SKM-1 treated with dmso at 0.1 percent for 144 hours (cell line): ENCODE data around the gene C1QTNF9.
"Not testable (repeated sequence)": the region's sequence is repeated elsewhere in the genome, so short reads cannot be mapped to it uniquely, and the experiment has no call there.

ENCODE experiments used
- DNase-seq: peaks from one replicate; lab custom pipeline; 2025; ENCODE audit not compliant: unreplicated experiment; lab: John Stamatoyannopoulos, UW

Gene C1QTNF9, protein sequence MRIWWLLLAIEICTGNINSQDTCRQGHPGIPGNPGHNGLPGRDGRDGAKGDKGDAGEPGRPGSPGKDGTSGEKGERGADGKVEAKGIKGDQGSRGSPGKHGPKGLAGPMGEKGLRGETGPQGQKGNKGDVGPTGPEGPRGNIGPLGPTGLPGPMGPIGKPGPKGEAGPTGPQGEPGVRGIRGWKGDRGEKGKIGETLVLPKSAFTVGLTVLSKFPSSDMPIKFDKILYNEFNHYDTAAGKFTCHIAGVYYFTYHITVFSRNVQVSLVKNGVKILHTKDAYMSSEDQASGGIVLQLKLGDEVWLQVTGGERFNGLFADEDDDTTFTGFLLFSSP

GRCh38 chr13:24309300-24309699, at the start of gene C1QTNF9:
C1QTNF9 (plus strand) TSS chr13:24309580; CDS start chr13:24316004, 6,424 bp downstream.
- not testable (repeated sequence) for DNase-seq

DNA sequence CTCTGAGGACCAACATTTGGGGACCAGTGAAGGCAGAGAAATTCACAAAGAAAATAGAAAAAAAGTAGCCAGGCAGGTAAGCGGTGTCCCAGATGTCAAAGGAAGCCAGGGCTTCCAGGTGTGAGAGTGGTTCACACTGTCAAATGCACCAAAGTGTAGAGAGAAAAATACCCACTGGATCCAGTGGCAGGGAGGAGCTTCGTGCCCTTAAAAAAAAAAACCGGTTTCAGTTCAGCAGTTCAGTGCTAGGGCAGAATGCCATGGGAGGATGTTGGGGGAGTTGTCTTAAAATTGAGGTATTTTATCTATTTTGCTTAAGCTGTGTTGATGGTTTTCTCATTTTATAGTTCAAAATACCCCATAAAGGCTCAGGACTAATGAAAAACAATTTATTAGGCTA, 47.8 kb upstream of the C1QTNF9 start:
- no peak for DNase-seq

DNA sequence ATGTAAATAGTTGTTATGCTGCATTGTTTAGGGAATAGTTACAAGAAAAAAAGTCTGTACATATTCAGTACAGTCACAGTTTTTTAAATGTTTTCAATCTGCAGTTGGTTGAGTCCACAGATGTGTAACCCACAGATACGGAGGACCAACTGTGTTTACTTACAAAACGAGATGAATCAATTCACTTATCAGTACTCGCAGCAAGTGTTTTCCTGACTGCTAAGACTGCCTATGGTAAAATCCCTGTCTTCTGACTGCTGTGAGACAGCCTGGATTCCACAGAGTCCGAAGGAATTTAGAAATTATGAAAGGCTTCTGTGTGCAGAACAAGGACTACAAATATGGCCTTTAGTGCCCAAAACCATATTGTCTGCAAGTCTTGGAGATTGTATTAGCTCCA, 45.7 kb upstream of the C1QTNF9 start:
- no peak for DNase-seq

DNA sequence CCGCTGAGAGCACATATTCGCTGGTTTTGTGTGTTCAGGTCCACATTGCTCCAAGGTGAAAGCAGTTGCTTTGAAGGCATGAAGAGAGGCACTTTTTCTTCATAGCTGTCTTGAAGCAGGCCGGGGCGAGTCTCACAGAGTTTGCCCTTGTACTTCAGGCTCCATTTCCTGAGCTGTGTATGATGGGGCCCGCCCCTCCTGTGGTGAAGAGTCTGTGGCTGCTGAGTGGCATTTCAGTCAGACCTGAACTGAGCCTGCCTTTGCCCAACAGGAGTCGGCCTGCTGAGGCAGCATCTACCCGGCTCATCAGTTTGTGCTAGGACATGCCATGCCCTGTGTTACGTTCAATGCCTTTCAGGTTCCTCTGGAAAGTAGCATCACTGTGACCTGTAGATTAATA, 44.4 kb upstream of the C1QTNF9 start:
- no peak for DNase-seq

DNA sequence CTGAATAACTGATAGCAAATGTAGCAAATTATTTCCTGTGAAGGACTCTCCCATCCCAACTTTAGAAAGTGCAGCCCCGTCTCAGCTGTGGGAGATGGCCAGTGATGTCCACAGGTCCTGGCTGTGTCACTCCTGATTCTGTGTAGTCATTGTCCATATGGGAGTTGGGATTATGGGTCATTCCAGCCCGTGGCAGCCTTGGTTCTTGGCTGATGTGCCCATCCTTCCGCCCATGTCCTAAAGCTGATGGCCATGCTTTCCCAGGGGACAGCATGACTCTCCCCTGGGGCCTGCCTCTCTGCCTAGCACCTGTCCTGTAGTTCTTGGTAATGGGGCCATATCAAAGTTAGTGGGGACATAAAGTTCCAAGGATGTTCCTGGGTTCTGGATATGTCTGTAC, 43.9 kb upstream of the C1QTNF9 start:
- no peak for DNase-seq

DNA sequence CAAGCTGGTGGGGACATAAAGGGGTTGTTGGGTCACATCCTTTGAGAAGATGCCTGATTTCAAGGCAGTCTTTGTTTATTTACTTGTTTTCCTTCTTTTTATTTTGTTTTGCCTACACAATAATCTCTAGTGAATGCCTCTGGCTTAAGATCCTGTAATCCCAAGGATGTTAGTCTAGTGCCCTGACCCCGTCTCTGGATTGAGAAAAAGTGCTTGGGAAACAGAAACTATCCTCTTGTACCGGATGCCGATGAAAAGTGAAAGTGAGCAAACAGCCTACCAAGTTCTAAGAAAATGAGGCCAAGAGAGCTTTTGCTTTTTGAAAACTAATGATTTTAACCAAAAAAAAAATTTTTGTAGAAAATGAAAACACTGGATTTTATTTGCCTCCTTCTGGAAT, 42.1 kb upstream of the C1QTNF9 start:
- DNase-seq = no peak

DNA sequence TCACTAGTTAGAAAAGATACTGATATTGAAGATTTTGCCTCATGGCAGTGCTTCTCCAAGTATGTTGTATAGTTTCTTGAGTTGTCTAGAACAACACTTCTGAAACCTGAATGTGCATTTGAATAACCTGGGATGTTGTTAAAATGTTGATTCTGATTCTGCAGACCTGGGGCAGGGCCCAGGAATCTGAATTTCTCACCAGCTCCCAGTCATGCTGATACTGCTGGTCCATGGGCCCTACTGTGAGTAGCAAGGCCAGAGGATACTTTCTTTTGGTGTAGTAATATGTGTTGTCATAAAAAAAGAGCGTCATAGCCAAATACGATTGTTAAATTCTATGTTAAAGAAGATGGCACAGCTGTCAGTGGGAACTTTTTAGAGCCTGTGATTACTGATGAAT, 41.6 kb upstream of the C1QTNF9 start:
- no peak for DNase-seq

GRCh38 chr13:24269821-24270220, 39.6 kb upstream of the C1QTNF9 start:
- no peak for DNase-seq

DNA sequence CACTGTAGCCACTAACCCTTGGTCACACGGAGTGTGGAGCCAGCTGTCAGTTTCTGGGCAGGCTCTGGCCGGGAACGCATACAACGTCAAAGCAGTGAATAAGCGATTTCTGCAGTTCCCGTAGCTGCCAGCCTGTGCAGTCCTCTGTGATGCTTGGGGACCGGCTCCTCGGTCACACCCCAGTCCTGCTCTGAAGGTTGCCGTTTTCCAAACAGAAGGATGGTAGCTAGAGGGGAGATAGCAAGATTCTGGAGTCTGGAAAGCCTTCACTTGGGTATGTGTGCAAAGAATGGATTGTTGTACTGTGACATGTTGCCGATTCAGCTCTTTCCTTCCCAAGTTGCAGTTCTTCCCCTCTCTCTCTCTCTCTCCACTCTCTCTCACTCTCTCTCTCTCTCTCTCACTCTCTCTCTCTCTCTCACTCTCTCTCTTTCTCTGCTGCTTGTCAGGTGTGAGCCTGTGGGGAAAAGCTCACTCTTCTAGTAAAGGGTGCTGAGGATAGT, 38.7 kb upstream of the C1QTNF9 start:
- no peak for DNase-seq

GRCh38 chr13:24271231-24271600, 38.2 kb upstream of the C1QTNF9 start:
- no peak for DNase-seq

DNA sequence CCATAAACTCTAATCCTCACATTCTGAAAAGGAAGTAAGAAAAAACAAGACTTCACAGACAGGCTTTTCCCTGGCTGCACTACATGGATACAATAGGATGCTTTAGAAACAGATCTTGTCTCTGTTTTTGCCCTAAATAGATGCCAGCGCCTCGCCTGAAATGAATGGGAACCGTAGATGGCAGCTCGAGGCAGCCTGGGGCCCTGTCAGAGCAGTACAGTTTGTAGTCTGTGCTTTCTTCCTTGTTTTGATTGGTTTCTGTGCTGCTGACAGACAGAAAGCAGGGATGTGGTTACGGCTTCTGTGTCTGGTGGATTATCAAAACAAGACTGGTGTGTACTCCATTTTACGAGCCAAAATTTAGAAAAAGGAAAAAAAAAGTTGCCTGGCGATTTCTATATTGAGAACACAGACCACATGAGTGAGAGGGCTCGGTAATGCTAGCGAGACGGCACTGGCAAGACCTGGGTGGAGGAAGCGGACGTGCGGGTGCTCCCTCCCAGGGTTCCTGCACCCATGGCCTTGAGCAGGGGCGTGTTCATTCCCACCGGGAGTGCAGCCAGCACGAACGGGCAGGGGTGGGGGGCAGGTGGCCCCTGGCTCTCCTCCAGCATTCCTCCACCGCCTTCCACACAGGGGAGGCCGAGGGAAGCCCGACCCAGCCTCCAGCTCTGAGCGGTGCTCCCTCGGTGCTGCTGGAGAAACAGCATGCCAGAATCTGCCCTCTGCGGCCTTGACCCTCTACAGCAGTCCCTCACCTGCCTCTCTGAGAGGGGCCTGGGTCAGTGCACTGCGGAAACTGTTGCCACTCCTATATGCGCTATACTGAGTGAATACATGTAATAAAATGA, 37.6 kb upstream of the C1QTNF9 start:
- no peak for DNase-seq

DNA sequence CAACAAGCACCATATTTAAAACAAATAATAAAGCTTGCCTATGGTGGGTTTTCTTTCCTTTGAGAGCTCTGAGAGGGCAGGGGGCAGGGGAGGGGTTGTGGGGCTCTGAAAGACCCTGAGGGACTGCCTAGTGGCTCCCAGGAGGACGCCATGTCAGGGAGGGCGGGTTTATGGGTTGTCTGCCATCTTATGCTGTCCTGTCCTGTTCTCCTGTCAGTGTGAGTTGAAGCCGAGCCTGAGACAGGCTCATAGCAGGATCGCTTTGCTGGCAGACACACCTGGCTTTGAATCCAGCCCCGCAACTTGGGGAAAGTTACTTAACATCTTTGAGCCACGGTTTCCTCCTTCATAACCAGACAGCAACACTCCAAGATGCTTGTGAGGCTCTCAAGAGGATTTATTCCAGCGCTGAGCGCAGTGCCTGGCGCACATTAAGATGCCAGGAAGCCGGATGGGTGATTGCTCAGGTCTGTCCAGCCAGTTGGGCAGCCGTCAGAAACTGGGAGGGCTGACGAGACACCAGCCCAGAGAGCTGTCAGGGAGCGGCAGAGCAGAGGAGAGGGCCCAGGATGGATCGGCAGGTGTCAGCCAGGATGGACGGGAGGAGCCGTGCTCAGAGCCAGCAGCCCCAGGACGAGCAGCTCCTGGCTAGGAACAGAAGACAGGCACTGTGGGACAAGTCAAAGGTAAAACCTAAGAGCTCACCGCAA, 36.8 kb upstream of the C1QTNF9 start:
- DNase-seq = no peak

- no peak for DNase-seq
These were observed 35.5 kb upstream of the C1QTNF9 start for GRCh38 chr13:24273926-24274325.

DNA sequence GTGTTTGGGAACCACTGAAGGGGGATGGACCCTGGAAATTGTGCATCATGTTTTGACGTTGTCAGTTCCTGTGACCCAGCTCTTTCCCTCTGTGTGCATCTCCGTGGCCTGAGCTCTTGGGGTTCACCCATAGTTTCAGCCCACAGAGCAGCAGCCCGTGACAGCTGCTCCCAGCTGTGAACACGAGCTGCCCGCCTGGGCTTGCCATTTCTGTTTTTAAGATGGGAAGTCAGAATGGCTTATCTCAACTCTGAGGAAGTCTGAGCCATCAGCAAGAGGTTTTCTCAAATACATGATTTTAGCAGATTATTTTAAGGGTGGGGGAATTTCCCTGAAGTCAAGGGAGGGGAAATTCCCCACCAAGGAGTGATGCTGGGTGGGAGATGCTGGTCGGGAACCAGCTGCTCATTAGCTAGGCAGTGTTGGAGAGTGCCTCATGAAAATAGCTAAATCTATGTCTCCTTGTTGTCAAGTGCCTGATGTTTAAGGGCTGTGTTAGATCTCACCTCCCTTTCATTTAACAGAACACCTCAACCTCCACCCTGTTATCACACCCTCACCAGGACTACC, 34.8 kb upstream of the C1QTNF9 start:
- DNase-seq = no peak

GRCh38 chr13:24275041-24275440, 34.3 kb upstream of the C1QTNF9 start:
- no peak for DNase-seq

- no peak for DNase-seq
These were observed 33.1 kb upstream of the C1QTNF9 start for GRCh38 chr13:24276306-24276705.

GRCh38 chr13:24276861-24277260, 32.5 kb upstream of the C1QTNF9 start:
- DNase-seq = no peak

- no peak for DNase-seq
These were observed 31.6 kb upstream of the C1QTNF9 start for GRCh38 chr13:24277761-24278160.

DNA sequence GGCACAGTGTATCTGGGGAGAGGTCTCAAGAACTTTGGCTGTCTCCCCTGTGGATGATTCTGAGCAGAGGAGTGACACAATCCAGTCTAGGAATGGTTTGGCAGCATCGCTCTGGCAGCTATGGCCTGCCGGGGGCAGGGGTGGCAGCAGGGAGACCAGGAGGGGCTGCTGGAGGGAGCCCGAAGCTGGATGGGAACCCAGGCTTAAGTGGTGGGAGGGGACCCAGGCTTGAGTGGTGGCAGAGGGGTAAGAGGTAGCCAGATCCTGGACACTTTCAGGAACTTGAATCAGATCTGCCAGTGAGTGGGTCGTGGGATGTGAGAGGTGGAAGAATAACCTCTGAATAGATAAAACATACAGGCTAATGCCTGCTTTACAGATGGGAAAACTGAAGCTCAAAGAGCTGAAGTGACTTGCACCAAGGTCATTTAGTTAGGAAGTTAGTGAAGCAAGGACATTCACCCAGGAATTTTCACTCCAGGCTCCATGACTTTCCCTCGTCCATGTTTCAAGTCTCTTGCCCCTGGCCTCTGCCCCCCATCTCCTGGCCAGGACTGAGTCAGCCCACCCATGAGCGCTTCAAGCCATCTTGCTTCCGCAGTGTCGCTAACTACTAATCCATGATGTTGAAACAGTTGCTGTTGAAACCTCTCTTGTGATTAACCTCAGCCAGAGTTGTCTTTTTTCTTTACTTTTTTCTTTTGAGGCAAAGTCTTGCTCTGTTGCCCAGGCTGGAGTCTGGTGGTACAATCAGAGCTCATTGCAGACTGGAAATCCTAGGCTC, 29.9 kb upstream of the C1QTNF9 start:
- no peak for DNase-seq

DNA sequence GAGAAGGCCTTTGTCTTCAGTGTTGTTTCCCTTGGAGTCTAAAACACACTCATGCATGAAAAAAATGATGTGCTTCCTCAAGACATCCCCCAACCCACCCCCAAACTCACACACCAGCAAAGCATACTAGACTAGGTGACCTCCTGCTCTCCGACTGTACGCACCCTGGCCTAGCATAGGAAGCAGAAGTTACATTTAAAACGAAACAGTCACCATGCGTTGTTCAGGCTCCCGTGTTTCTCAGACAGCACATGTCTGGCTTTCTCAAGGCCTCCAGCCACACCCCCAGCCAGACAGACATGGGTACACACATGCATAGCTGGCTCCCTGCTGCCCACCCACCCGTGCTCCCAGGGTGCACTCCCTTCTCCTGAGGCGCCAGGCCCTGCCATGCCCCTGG, 28.7 kb upstream of the C1QTNF9 start:
- no peak for DNase-seq
